Right ventricle myocardium superior (tissue), 1 donor: Measurements from ENCODE around the gene LMCD1. TPM values are rescaled to one million over a fixed set of nuclear protein-coding genes. Genes with fewer than 3 reads are reported as not detected.

Source experiments
- ATAC-seq: fragments of 200-7000 bp; cut with Tn5 transposase; one replicate; pipeline ENCODE4 v1.9.1; 2020; ENCODE audit warnings: mild to moderate bottlenecking; ENCODE audit not compliant: poor library complexity
- DNase-seq: peaks from one replicate; pipeline ENCODE4 v3.0.0-alpha.2; 2020
- intact Hi-C: fragments of 100-400 bp; cut with DNase I; formaldehyde crosslinking; loops from one replicate; pipeline ENCODE4 v1.11.2; 2022
- total RNA-seq: library from RNA; stranded (reverse); fragmentation: NEBNext Ultra II Directional; extraction: Animal tissue kit (Norgen Biotek cat#: 25700); gene quantifications from one replicate; pipeline ENCODE4 v1.2.1, GENCODE V29; 2021
- donor health status: DM: no; HTN: yes; CAD: no; lungs with severe emphysema.

The LMCD1 gene
- total RNA-seq, 1 donor from 2014 or later: 49.6 TPM

- ATAC-seq (no peak), DNase-seq (no peak)
- intact Hi-C loops: no loop called here
Measured at GRCh38 chr3:8524656-8525399, 23.2 kb downstream of the LMCD1 start.

GRCh38 chr3:8525893-8526292 lies 24.3 kb downstream of the LMCD1 start:
- DNase-seq (no peak), ATAC-seq (no peak)
- intact Hi-C loops: no loop called here

DNA sequence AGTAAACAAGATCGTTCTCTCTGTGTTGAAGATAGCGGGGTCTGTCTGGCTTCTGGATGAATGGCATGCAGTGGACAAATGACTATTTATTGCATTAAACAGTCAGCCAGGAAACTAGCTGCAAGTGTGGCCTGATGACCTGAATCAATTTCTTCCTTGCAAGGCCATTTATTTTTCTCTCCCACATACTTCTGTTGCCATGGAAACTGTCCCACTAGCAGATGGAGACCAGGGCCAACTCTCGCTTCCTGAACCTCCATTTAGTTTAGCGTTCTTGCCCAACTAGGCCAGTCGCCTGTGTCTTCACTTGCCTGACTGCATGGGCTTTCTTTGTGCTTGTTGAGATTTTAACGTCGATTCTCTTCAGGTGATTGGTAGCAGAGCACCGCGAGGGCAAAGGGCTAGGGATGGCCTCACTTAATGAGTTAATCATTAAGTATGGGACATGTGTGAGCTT lies 27.6 kb downstream of the LMCD1 start:
- DNase-seq (peak; percentile 36), ATAC-seq (peak; percentile 33)
- intact Hi-C loops: no loop called here

DNA sequence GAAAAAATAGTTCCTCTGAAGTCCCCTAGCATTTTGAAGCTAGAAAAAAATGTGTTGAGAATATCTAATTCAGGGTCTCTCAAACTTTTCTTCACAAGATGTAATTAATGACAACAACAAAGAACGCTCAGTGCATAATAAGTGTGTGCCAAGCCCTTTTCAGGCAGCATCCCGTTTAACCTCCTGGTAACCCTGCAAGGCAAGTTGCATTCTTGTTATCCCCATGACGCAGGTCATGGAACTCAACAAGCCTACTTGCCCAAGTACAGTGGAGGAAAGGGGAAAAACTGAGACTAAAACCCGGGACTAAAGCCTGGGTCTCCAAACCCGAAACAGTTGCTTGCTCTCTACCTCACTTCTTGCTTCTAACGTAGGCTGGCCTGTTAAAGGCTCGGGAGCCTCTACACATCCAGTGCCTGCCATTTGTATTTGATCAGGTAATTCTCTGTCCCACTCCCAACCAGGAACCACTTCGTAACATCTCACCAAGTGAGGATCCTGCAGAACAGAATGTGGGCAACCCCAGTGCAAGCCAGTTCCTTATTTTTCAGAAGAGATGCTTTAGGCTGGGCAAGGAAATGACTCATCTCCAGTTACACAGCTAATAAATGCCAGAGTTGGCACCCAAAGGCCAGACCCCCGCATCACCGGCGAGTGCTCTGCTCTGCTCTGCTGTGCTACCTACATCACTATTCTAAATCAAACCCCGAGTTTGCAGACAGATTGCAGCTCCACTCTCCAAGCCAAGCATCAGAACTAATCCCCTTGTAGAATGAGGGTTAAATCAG lies 28.3 kb downstream of the LMCD1 start:
- DNase-seq: no peak
- ATAC-seq: no peak
- intact Hi-C loops: no loop called here

DNA sequence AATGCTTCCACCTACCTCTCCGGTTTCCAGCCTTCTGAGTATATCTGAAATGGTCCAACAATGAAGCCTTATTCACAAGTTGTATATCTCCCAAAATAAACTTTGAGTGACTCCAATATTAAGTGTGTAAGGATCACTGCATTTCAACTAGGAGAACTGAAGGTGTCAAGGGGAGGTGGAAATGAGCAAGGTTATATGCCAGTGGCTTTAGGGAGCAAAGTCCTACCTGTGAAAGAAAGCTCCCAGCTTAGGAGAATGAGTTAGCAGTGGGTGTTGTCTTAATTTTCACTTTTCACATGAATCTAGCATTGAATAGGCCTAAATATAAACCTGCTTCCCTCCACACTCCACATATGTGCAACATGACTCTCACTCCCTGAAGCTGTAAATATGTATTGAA lies 29.0 kb downstream of the LMCD1 start:
- intact Hi-C loops: no loop called here
- DNase-seq: no peak
- no peak for ATAC-seq

GRCh38 chr3:8532251-8532871 lies 30.7 kb downstream of the LMCD1 start:
- intact Hi-C loops: no loop called here
- ATAC-seq: peak; percentile 50
- no peak for DNase-seq

DNA sequence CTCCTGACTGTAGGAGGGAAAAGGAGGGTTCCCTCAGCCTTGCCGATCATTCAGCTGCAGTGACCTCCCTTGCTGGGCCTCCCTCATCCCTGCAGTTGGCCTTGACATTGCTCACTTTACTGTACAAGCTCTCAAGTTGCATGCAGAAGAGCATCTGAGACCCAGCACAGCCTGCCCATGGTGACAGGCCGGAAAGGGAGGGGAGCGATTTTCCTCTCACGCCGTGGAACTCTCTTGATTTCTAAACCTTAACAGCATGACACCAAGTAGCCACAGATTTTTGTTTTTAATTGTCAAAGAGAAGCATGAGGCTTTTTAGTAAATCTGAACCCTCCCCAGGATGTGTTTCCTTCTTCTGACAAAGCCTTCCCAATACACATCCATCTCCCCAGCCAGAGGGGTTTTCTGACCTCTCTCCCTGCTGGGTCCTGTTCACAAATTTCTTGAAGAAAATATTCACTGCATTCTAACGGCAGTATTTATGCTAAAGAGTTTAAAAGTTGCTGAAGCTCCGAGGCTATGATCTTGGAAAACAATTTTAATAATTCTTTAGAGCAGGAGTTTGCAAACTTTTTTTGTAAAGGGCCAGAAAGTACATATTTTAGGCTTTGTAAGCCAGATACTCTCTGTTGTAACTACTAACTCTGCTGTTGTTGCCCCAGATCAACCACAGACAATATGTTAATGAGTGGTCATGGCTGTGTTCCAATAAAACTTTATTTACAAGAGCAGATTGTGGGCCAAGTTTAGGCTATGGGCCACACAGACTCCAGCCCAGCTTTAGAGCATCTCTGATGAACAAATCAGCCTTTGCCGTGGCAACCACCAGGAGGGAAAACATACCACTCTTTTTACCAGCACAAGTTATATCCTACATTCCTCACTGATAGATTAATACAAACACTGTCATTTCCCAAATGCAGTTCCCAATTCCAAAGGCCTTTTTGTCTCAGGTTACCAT lies 34.8 kb downstream of the LMCD1 start:
- ATAC-seq (no peak), DNase-seq (no peak)
- intact Hi-C loops: no loop called here

DNA sequence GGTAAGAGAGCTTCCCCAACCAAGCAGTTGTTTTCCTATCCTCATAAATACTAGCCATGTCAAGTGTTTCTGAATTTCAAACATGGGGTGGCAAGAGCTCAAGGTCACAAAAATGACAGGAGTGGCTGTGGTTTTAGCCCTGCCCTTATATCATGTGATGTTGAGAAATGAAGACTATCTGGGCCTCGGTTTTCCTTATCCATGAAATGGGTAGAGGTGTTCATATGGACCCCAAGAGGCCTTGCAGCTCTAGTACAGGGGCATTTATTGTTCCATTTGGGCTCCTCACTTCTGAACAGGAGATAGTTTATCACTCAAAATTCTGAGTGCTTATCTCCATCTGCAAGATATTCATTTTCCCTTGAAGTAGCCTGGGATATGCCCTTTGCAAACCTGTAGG lies 35.8 kb downstream of the LMCD1 start:
- no peak for DNase-seq
- no peak for ATAC-seq
- intact Hi-C loops: no loop called here

DNA sequence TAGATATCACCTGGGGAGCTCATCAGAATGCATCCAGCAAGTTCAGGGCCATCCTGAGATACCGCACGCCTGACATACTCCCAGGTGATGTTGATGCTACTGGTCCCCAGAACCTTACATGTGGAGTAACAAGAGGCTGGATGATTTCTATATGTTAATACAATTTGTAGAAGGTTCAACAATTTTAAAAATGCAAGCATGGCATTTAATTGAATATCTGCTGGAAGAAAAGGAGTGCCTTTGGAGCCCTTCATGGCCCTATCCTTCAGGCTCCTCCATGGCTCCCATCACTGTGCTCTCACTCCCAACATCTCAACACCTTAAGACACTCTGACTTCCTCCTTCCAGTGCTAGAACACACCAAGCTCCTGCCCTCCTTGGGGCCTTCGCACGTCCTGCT lies 36.6 kb downstream of the LMCD1 start:
- DNase-seq (no peak), ATAC-seq (no peak)
- intact Hi-C loops: no loop called here

DNA sequence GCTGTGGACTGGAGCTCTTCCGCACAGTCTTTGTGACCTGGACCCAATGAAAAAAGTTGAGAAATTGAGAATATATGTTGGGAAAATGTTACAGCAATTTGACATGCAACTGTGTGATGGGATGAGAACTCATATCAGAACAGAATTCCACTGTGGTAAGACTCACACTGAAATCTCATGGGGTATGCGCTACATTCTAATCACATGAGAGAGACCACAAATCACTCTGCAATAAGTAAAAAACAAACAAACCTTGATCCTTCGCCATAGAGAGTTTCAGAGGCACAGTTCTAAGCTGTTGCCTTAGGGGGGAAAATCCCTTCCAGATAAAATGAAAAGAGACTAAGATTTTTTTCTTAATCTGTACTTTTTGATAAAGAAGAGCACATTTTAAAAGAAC lies 37.3 kb downstream of the LMCD1 start:
- intact Hi-C loops: no loop called here
- DNase-seq (no peak), ATAC-seq (no peak)

DNA sequence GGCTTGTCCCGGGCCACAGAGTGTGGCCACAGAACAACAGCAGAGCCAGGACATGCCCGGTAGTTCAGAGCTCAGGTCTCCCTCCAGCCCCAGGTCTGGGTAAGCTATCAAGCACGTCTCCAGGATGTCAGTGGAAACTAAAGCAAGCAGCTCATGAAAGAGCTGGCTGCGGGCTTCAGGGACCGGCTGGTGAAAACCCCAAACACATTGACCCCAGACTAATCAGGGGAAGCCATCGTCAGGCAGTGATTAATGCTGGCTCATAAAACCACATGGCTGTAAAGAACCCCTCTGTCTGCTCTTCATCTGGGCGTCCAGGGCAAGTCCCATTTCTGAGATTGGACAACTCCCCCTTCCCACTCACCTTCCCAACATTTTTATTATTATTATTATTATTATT lies 37.8 kb downstream of the LMCD1 start:
- intact Hi-C loops: no loop called here
- DNase-seq (no peak), ATAC-seq (no peak)

- intact Hi-C loops: no loop called here
- ATAC-seq (no peak), DNase-seq (no peak)
Measured at GRCh38 chr3:8540456-8540855, 38.8 kb downstream of the LMCD1 start.

- ATAC-seq: no peak
- no peak for DNase-seq
Measured at GRCh38 chr3:8541486-8541885, 39.9 kb downstream of the LMCD1 start.

DNA sequence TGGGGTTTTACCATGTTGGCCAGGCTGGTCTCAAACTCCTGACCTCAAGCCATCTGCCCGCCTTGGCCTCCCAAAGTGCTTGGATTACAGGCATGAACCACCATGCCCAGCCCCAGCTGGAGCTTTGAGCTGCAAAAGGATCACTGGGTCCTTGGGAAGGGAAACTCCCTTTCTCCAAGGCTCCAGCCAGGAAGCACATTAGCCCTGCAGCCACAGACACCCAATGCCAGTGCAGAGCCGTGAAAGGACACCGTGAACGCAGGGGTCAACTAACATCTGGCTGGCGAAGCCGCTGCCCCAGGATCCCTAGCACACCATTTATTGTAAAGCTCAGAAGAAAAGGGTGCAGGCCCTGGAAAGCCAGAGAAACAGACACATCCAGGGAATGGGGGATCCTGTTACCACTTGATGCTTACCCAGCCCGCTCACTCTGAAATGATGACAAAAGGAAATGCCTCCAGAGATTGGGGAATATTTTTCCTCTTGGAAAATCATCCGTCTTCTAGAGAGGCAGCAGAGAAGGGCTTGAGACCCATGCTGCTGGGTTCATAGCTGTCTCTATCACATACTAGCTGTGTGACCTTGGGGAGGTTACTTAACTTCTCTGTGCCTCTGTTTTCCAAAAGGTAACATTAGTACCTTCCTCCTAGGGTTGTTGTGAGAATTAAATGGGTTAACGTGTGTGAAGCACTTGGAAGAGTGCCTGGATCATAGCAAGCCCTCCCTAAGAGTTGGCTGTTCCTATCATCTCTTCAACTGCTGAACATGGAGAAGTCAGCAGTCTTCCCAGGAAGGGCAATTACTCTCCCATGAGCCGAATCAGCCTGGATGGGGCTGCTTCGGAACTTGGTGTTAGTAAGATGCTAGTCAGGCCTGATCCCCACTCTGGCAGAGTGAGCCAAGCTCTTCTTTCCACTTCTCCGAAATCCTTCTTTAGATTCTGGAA lies 40.8 kb downstream of the LMCD1 start:
- intact Hi-C loops: no loop called here
- ATAC-seq (no peak), DNase-seq (no peak)

More at GRCh38 chr3:8541486-8541885, 39.9 kb downstream of the LMCD1 start:
- intact Hi-C loops: no loop called here

GRCh38 chr3:8546609-8547008 lies 45.0 kb downstream of the LMCD1 start:
- ATAC-seq: peak; percentile 51

GRCh38 chr3:8548502-8549275 lies 47.1 kb downstream of the LMCD1 start:
- ATAC-seq: no peak
- DNase-seq: no peak
- intact Hi-C loops: no loop called here

More at GRCh38 chr3:8546609-8547008, 45.0 kb downstream of the LMCD1 start:
- intact Hi-C loops: no loop called here
- no peak for DNase-seq

GRCh38 chr3:8549354-8549753 lies 47.7 kb downstream of the LMCD1 start:
- intact Hi-C loops: no loop called here
- ATAC-seq: no peak
- no peak for DNase-seq
